Measurements from ENCODE around the gene GAN. TPM values are rescaled to one million over a fixed set of nuclear protein-coding genes. Genes with fewer than 3 reads are reported as not detected.

The GAN gene
- total and polyA plus RNA-seq, 10 of the 15 experiments (the other 5 are each of a cell fraction or from before 2014, with no cell fraction given): 0.42 to 8.4 (median 2.5) TPM

DNA sequence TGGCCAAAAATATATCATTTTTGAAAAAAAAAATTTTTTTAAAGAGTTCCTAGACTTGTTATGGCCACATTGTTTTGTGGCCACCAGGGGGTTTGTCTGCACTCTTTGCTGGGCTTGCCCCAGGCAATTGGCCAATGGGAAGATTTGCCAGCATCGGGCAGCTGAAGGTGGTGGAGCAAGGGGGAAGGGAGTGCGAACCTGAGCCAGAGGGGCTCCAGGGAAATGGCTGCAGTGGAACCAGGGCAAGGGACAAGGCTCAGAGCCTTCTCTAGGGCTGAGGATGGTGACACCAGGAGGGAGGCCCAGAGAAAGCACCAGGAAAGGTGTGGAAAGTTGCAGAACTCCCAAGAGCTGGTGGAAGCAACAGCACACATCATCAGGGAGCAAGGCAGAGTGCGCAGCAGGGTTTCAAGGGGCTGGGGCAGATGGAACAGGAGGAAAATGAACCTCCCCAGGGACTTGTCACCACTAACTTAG lies 114.3 kb downstream of the GAN start:
- no TSS peak for BruUV-seq (replicated peaks)
- CTCF ChIA-PET: interaction anchor here (0.8 to 2.4 kb wide), 10 partner anchors 10 to 285 kb away, joined by 3 to 10 read pairs (median 4); no protein-coding TSS in a partner anchor
- POLR2A ChIA-PET: no interaction called here
- Histone ChIP-seq H3K36me3 (ENCODE audit: control insufficient read depth in 2 of 2, insufficient read depth in 2 of 2, low read length in 1 of 2) (no peaks in the 10 kb centered on the region), H3K79me2 (ENCODE audit: control insufficient read depth, insufficient read depth, low read length) (no peaks in the 10 kb centered on the region), H3K9me3 (replicated peaks; ENCODE audit: control insufficient read depth, insufficient read depth, low read length) (no peaks in the 10 kb centered on the region; the same call in 1 of the 3 replicates), H3K27me3 (replicated peaks in 1 of 2; ENCODE audit: control insufficient read depth in 2 of 2, insufficient read depth in 2 of 2, low read length in 1 of 2) (no peaks in the 10 kb centered on the region), H3K4me1 (ENCODE audit: control insufficient read depth, insufficient read depth, low read length) (peaks cover 27% of the 10 kb centered on the region), H3K27ac (ENCODE audit: control insufficient read depth, insufficient read depth) (no peak overlapping the region), H2AFZ (ENCODE audit: control insufficient read depth, low read depth, low read length) (no peak overlapping the region), H4K20me1 (ENCODE audit: control insufficient read depth, insufficient read depth) (no peaks in the 10 kb centered on the region), H3K9ac (ENCODE audit: control insufficient read depth, insufficient read depth, low read length) (no peak overlapping the region), H3K4me2 (ENCODE audit: control insufficient read depth, insufficient read depth) (no peak overlapping the region), H3K4me3 (no peak overlapping the region)
- RAD21 ChIA-PET (ENCODE audit: unreplicated experiment): interaction anchor here (0.6 to 2.0 kb wide), 10 partner anchors 17 to 372 kb away, joined by 3 to 7 read pairs (median 4); no protein-coding TSS in a partner anchor
- DNase-seq (ENCODE audit: low read depth, low spot score) (no peak), ATAC-seq (peak; percentile 59), FAIRE-seq (no peak)
- in situ Hi-C loops (cut with MboI) (no loop called here), intact Hi-C loops (cut with micrococcal nuclease; ENCODE audit: unreplicated experiment) (no loop called here)
- WGBS (ENCODE audit: insufficient coverage, insufficient replicate concordance, low lambda C conversion rate, missing lambda C conversion rate): 76% methylated on average over 3 of the region's 3 CpGs
- TF ChIP-seq SMC3 (IDR thresholded peaks at IDR 0.05; ENCODE audit: borderline replicate concordance, low read length): peak; percentile 40; the same call in 1 of the 2 replicates
- TF ChIP-seq ATF7 (IDR thresholded peaks at IDR 0.05; ENCODE audit: low read depth): no peak
- peak; percentile 61 for TF ChIP-seq RAD21 (IDR thresholded peaks at IDR 0.05; ENCODE audit: insufficient read depth, low read depth, low read length)
- TF ChIP-seq CBFB (IDR thresholded peaks at IDR 0.05; ENCODE audit: low read depth): no peak
- TF ChIP-seq, protein P1, sequence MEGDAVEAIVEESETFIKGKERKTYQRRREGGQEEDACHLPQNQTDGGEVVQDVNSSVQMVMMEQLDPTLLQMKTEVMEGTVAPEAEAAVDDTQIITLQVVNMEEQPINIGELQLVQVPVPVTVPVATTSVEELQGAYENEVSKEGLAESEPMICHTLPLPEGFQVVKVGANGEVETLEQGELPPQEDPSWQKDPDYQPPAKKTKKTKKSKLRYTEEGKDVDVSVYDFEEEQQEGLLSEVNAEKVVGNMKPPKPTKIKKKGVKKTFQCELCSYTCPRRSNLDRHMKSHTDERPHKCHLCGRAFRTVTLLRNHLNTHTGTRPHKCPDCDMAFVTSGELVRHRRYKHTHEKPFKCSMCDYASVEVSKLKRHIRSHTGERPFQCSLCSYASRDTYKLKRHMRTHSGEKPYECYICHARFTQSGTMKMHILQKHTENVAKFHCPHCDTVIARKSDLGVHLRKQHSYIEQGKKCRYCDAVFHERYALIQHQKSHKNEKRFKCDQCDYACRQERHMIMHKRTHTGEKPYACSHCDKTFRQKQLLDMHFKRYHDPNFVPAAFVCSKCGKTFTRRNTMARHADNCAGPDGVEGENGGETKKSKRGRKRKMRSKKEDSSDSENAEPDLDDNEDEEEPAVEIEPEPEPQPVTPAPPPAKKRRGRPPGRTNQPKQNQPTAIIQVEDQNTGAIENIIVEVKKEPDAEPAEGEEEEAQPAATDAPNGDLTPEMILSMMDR (IDR thresholded peaks at IDR 0.05 in 2 of 3, conservative IDR thresholded peaks at IDR 0.05 in 1 of 3; ENCODE audit: control insufficient read depth in 2 of 3, extremely low read depth in 1 of 3, insufficient read depth in 1 of 3, low read depth in 3 of 3, low read length in 3 of 3): peak; percentile 35 to 47 (median 43); a peak in 5 of 6 replicates
- TF ChIP-seq SIX5 (IDR thresholded peaks at IDR 0.05; ENCODE audit: low read depth, low read length, severe bottlenecking): no peak
- TF ChIP-seq, protein P2, sequence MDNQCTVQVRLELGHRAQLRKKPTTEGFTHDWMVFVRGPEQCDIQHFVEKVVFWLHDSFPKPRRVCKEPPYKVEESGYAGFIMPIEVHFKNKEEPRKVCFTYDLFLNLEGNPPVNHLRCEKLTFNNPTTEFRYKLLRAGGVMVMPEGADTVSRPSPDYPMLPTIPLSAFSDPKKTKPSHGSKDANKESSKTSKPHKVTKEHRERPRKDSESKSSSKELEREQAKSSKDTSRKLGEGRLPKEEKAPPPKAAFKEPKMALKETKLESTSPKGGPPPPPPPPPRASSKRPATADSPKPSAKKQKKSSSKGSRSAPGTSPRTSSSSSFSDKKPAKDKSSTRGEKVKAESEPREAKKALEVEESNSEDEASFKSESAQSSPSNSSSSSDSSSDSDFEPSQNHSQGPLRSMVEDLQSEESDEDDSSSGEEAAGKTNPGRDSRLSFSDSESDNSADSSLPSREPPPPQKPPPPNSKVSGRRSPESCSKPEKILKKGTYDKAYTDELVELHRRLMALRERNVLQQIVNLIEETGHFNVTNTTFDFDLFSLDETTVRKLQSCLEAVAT (IDR thresholded peaks at IDR 0.05): no peak
- SMC1A ChIA-PET (ENCODE audit: uncharacterized antibody, unreplicated experiment): interaction anchor here (0.8 to 3.6 kb wide), 7 partner anchors 11 to 286 kb away, joined by 3 to 25 read pairs (median 4); partner anchors contain the start of gene CMIP
